PC-9 (cell line): Measurements from ENCODE around the gene FASN. TPM values are rescaled to one million over a fixed set of nuclear protein-coding genes. Genes with fewer than 3 reads are reported as not detected.
"Not testable (repeated sequence)": the region's sequence is repeated elsewhere in the genome, so short reads cannot be mapped to it uniquely, and the experiment has no call there.

Experiments
- BruUV-seq: library from RNA; stranded (reverse); fragments of 400-500 nt; replicated peaks from 2 replicates; lab custom pipeline; 2021; lab: Mats Ljungman, UMichigan
- CTCF ChIA-PET: fragments of 300-600 bp; sonication (Branson Sonifier 250); formaldehyde crosslinking; loops from one replicate; lab custom pipeline; 2022; ENCODE audit warnings: antibody characterized with exemption; lab: Charles Lee
- POLR2A ChIA-PET: fragments of 300-600 bp; sonication (Branson Sonifier 250); formaldehyde crosslinking; loops from one replicate; lab custom pipeline; 2022; ENCODE audit warnings: antibody characterized with exemption; ENCODE audit not compliant: unreplicated experiment; lab: Charles Lee
- DNase-seq, 2 experiments: peaks; one replicate each; pipeline versions ENCODE4 v3.0.0 to v3.0.0-alpha.2; 2015 to 2022; ENCODE audit warnings: mixed read lengths in 1 of 2
- H2AFZ ChIP-seq: fragments of 200-600 bp; sonication (generic); 2 replicates; pipeline ENCODE4 v1.8.1; 2017; ENCODE audit warnings: antibody characterized with exemption
- H3F3A ChIP-seq: fragments of 200-600 bp; sonication (generic); 2 replicates; pipeline ENCODE4 v1.8.1; 2017; ENCODE audit warnings: antibody characterized with exemption, mild to moderate bottlenecking, low read depth; ENCODE audit not compliant: insufficient read depth
- H3K27ac ChIP-seq: fragments of 200-600 bp; sonication (generic); 2 replicates; pipeline ENCODE4 v1.6.1; 2016; ENCODE audit warnings: mixed run types
- H3K27me3 ChIP-seq: fragments of 200-600 bp; sonication (generic); 2 replicates; pipeline ENCODE4 v1.6.1; 2016; ENCODE audit warnings: low read depth, mixed run types; ENCODE audit not compliant: insufficient read depth
- H3K36me3 ChIP-seq: fragments of 200-600 bp; sonication (generic); 2 replicates; pipeline ENCODE4 v1.6.1; 2016; ENCODE audit warnings: low read depth, mixed run types
- H3K4me1 ChIP-seq: fragments of 200-600 bp; sonication (generic); replicated peaks from 2 replicates; pipeline ENCODE4 v1.6.1; 2016; ENCODE audit warnings: mixed run types; ENCODE audit not compliant: insufficient read depth
- H3K4me2 ChIP-seq: fragments of 200-600 bp; sonication (generic); 2 replicates; pipeline ENCODE4 v1.6.1; 2017; ENCODE audit warnings: mixed run types
- H3K4me3 ChIP-seq: fragments of 200-600 bp; sonication (generic); 2 replicates; pipeline ENCODE4 v1.6.1; 2016; ENCODE audit warnings: mixed run types
- H3K79me2 ChIP-seq: fragments of 200-600 bp; sonication (generic); 2 replicates; pipeline ENCODE4 v1.6.1; 2017; ENCODE audit warnings: low read depth, mixed run types
- H3K9me2 ChIP-seq: fragments of 200-600 bp; sonication (generic); 2 replicates; pipeline ENCODE4 v1.8.1; 2017; ENCODE audit warnings: mild to moderate bottlenecking; ENCODE audit not compliant: insufficient read depth
- H3K9me3 ChIP-seq: fragments of 200-600 bp; sonication (generic); 2 replicates; pipeline ENCODE4 v1.8.1; 2016; ENCODE audit warnings: low read depth; ENCODE audit not compliant: insufficient read depth
- H4K20me1 ChIP-seq: fragments of 200-600 bp; sonication (generic); 2 replicates; pipeline ENCODE4 v1.8.1; 2017; ENCODE audit not compliant: insufficient read depth
- CTCF ChIP-seq: fragments of 200-600 bp; sonication (generic); conservative IDR thresholded peaks from 2 replicates; pipeline ENCODE4 v1.6.1; 2017; ENCODE audit warnings: mixed run types, antibody characterized with exemption, mild to moderate bottlenecking, moderate library complexity
- EZH2 ChIP-seq: fragments of 200-600 bp; sonication (generic); IDR thresholded peaks from 2 replicates; pipeline ENCODE4 v1.8.0; 2017; ENCODE audit warnings: antibody characterized with exemption, low read depth
- intact Hi-C: fragments of 100-400 bp; cut with micrococcal nuclease; formaldehyde crosslinking; loops from one replicate; pipeline ENCODE4 v1.10.0; 2022; ENCODE audit not compliant: unreplicated experiment
- total RNA-seq: library from RNA; stranded (reverse); gene quantifications from 2 replicates; pipeline ENCODE4 v1.2.3, GENCODE V29; 2021

FASN gene
- total RNA-seq, 1 experiment from 2014 or later = 658 TPM

GRCh38 chr17:82145550-82146155 lies 47.6 kb upstream of the FASN start:
- Histone ChIP-seq H3K9me3 (no peaks in the 10 kb centered on the region), H3K79me2 (no peaks in the 10 kb centered on the region), H4K20me1 (no peaks in the 10 kb centered on the region), H3K27ac (no peak overlapping the region), H3F3A (no peaks in the 10 kb centered on the region), H3K9me2 (no peaks in the 10 kb centered on the region), H3K36me3 (no peaks in the 10 kb centered on the region), H3K4me3 (no peak overlapping the region), H3K4me1 (no peaks in the 10 kb centered on the region), H3K27me3 (no peaks in the 10 kb centered on the region), H2AFZ (no peak overlapping the region), H3K4me2 (no peak overlapping the region)
- intact Hi-C loops = no loop called here
- no TSS peak for BruUV-seq
- CTCF ChIA-PET = no interaction called here
- DNase-seq = no peak
- TF ChIP-seq CTCF (no peak), EZH2 (no peak)
- POLR2A ChIA-PET = interaction anchor here (0.6 to 0.7 kb wide), 2 partner anchors 108 to 280 kb away, joined by 4 to 10 read pairs; partner anchors contain the start of gene DCXR

DNA sequence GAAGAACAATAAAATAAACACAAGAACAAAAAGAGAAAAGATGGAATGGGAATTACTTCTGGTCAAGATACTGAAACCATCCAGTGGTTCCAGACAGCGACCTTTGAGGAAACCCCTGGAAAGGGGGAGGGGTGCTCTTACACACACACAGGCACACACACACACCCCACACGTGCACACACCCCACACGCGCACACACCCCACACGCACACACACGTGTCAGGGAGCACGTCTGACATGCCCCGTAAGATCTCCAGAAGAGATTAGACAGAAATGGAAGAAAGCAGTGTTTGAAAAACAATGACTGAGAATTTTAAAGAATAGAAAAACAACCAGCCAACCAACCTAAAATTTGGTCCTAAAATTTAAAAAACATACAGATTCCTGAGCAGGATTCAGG lies 45.3 kb upstream of the FASN start:
- H2AFZ ChIP-seq = no peak overlapping the region
- H3K27ac ChIP-seq = no peak overlapping the region
- no peaks in the 10 kb centered on the region for H3K27me3 ChIP-seq
- H3K4me3 ChIP-seq = no peak overlapping the region
- intact Hi-C loops = no loop called here
- no TSS peak for BruUV-seq
- H3F3A ChIP-seq = no peaks in the 10 kb centered on the region
- CTCF ChIA-PET = no interaction called here
- no peak overlapping the region for H3K4me2 ChIP-seq
- H3K4me1 ChIP-seq = no peaks in the 10 kb centered on the region
- H4K20me1 ChIP-seq = no peaks in the 10 kb centered on the region
- TF ChIP-seq CTCF = no peak
- TF ChIP-seq EZH2 = no peak
- H3K36me3 ChIP-seq = no peaks in the 10 kb centered on the region
- no peak for DNase-seq
- no peaks in the 10 kb centered on the region for H3K9me3 ChIP-seq
- POLR2A ChIA-PET = interaction anchor here (0.6 kb wide), 2 partner anchors 115 to 564 kb away, joined by 3 read pairs; no protein-coding TSS in a partner anchor
- no peaks in the 10 kb centered on the region for H3K9me2 ChIP-seq
- no peaks in the 10 kb centered on the region for H3K79me2 ChIP-seq

GRCh38 chr17:82139961-82140360 lies 41.9 kb upstream of the FASN start:
- BruUV-seq, H3K9me2 ChIP-seq, H3K4me3 ChIP-seq, POLR2A ChIA-PET, H3K4me2 ChIP-seq, H3F3A ChIP-seq, H3K27ac ChIP-seq, H3K27me3 ChIP-seq, DNase-seq, H3K4me1 ChIP-seq, H3K79me2 ChIP-seq, H3K9me3 ChIP-seq, H2AFZ ChIP-seq, intact Hi-C loops, CTCF ChIA-PET, H3K36me3 ChIP-seq, H4K20me1 ChIP-seq: not testable (repeated sequence)

DNA sequence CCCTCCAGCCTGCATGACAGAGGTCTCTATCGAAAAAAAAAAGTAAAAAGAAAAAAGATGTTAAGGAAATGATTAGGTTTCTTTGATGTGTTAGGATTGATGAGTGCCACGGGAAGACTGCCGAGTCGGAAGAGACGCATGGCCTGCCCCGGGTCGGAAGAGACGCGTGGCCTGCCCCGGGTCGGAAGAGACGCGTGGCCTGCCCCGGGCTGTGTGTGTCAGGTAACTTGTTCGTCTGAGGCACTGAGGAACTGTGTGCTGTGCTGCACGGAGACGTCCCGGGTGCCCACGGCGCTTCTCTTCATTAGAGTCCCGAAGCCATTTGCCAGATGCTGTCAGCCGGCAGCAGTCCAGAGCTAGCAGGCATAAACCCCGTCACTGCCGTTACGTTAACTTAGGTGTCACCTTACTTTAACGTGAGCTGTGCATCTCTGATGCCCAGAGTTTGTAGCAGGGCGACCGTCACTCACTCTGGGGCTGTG lies 40.5 kb upstream of the FASN start:
- Histone ChIP-seq H3K4me2 (no peak overlapping the region), H4K20me1 (no peaks in the 10 kb centered on the region), H3F3A (no peaks in the 10 kb centered on the region), H2AFZ (no peak overlapping the region), H3K9me3 (no peaks in the 10 kb centered on the region), H3K4me3 (no peak overlapping the region), H3K4me1 (no peaks in the 10 kb centered on the region), H3K27me3 (no peaks in the 10 kb centered on the region), H3K9me2 (no peaks in the 10 kb centered on the region), H3K36me3 (no peaks in the 10 kb centered on the region), H3K79me2 (no peaks in the 10 kb centered on the region), H3K27ac (no peak overlapping the region)
- TF ChIP-seq CTCF (no peak), EZH2 (no peak)
- DNase-seq = no peak
- ChIA-PET POLR2A (no interaction called here), CTCF (no interaction called here)
- no TSS peak for BruUV-seq
- intact Hi-C loops = no loop called here
